ENCODE results near the gene RXRA.

The RXRA gene

GRCh38 chr9:134339183-134339806 lies 13.0 kb downstream of the RXRA start:
- ChIA-PET CTCF (interaction anchor here (1.1 kb wide), 1 partner anchor 22 kb away, joined by 3 read pairs; no protein-coding TSS in a partner anchor), POLR2A (no interaction called here)
- peak overlapping the region in 3 of 7 experiments; percentile 26 to 41 (median 38) for H3K4me3 ChIP-seq (ENCODE audit: control insufficient read depth in 1 of 7, extremely low read depth in 1 of 7, insufficient read depth in 4 of 7, low read depth in 2 of 7, low read length in 6 of 7)
- H3K9me3 ChIP-seq (ENCODE audit: control extremely low read depth in 1 of 5, control insufficient read depth in 4 of 5, insufficient read depth in 2 of 5, low read depth in 1 of 5, low read length in 4 of 5) = no peaks in the 10 kb centered on the region
- peak in 2 of 3 donors; percentile 64 to 73 for DNase-seq
- H3K36me3 ChIP-seq (ENCODE audit: control insufficient read depth in 4 of 4, insufficient read depth in 4 of 4, low read length in 3 of 4) = no peaks in the 10 kb centered on the region
- peaks cover 0 to 69% (median 67%) of the 10 kb centered on the region in 4 experiments for H3K4me1 ChIP-seq (ENCODE audit: control extremely low read depth in 1 of 4, control insufficient read depth in 4 of 4, insufficient read depth in 4 of 4, low read length in 3 of 4)
- H3K27me3 ChIP-seq (replicated peaks in 2 of 5; ENCODE audit: control insufficient read depth in 4 of 5, insufficient read depth in 5 of 5, low read length in 4 of 5) = no peaks in the 10 kb centered on the region
- 56% methylated on average over 3 of the region's 17 CpGs for WGBS (ENCODE audit: insufficient coverage)
- peak overlapping the region in 1 of 2 experiments; percentile 12 for H3K27ac ChIP-seq (ENCODE audit: insufficient read depth in 1 of 2, low read depth in 1 of 2, low read length in 2 of 2, poor library complexity in 1 of 2, severe bottlenecking in 2 of 2)

- Histone ChIP-seq H3K9me3 (ENCODE audit: control extremely low read depth in 1 of 5, control insufficient read depth in 4 of 5, insufficient read depth in 2 of 5, low read depth in 1 of 5, low read length in 4 of 5) (no peaks in the 10 kb centered on the region), H3K4me3 (ENCODE audit: control insufficient read depth in 1 of 7, extremely low read depth in 1 of 7, insufficient read depth in 4 of 7, low read depth in 2 of 7, low read length in 6 of 7) (peak overlapping the region in 2 of 7 experiments; percentile 6 to 11), H3K36me3 (ENCODE audit: control insufficient read depth in 4 of 4, insufficient read depth in 4 of 4, low read length in 3 of 4) (no peaks in the 10 kb centered on the region), H3K4me1 (ENCODE audit: control extremely low read depth in 1 of 4, control insufficient read depth in 4 of 4, insufficient read depth in 4 of 4, low read length in 3 of 4) (peaks cover 0 to 82% (median 79%) of the 10 kb centered on the region in 4 experiments), H3K27me3 (replicated peaks in 2 of 5; ENCODE audit: control insufficient read depth in 4 of 5, insufficient read depth in 5 of 5, low read length in 4 of 5) (no peaks in the 10 kb centered on the region), H3K27ac (ENCODE audit: insufficient read depth in 1 of 2, low read depth in 1 of 2, low read length in 2 of 2, poor library complexity in 1 of 2, severe bottlenecking in 2 of 2) (no peak overlapping the region)
- CTCF ChIA-PET = interaction anchor here (1.0 to 1.8 kb wide), 6 partner anchors 9 to 165 kb away, joined by 3 to 5 read pairs (median 3); no protein-coding TSS in a partner anchor
- WGBS (ENCODE audit: insufficient coverage) = 69% methylated on average over 26 of the region's 28 CpGs
- POLR2A ChIA-PET = interaction anchor here (0.7 to 1.2 kb wide), 2 partner anchors 8 to 13 kb away, joined by 3 read pairs; no protein-coding TSS in a partner anchor
- DNase-seq = peak in 2 of 3 donors; percentile 34 to 48
Measured at GRCh38 chr9:134340475-134341160, 14.4 kb downstream of the RXRA start.

- ChIA-PET POLR2A (interaction anchor here (0.7 kb wide), 1 partner anchor 12 kb away, joined by 3 read pairs; no protein-coding TSS in a partner anchor), CTCF (interaction anchor here (1.1 to 1.8 kb wide), 4 partner anchors 10 to 166 kb away, joined by 3 to 5 read pairs (median 4); no protein-coding TSS in a partner anchor)
- Histone ChIP-seq H3K9me3 (ENCODE audit: control extremely low read depth in 1 of 5, control insufficient read depth in 4 of 5, insufficient read depth in 2 of 5, low read depth in 1 of 5, low read length in 4 of 5) (no peaks in the 10 kb centered on the region), H3K36me3 (ENCODE audit: control insufficient read depth in 4 of 4, insufficient read depth in 4 of 4, low read length in 3 of 4) (no peaks in the 10 kb centered on the region), H3K4me1 (ENCODE audit: control extremely low read depth in 1 of 4, control insufficient read depth in 4 of 4, insufficient read depth in 4 of 4, low read length in 3 of 4) (peaks cover 0 to 89% (median 82%) of the 10 kb centered on the region in 4 experiments), H3K27me3 (replicated peaks in 2 of 5; ENCODE audit: control insufficient read depth in 4 of 5, insufficient read depth in 5 of 5, low read length in 4 of 5) (no peaks in the 10 kb centered on the region), H3K4me3 (ENCODE audit: control insufficient read depth in 1 of 7, extremely low read depth in 1 of 7, insufficient read depth in 4 of 7, low read depth in 2 of 7, low read length in 6 of 7) (peak overlapping the region in 4 of 7 experiments; percentile 8 to 32 (median 14)), H3K27ac (ENCODE audit: insufficient read depth in 1 of 2, low read depth in 1 of 2, low read length in 2 of 2, poor library complexity in 1 of 2, severe bottlenecking in 2 of 2) (no peak overlapping the region)
- DNase-seq = no peak
- WGBS (ENCODE audit: insufficient coverage) = 14% methylated on average over 6 of the region's 9 CpGs
Measured at GRCh38 chr9:134341306-134341705, 15.1 kb downstream of the RXRA start.

- H3K36me3 ChIP-seq (ENCODE audit: control insufficient read depth in 4 of 4, insufficient read depth in 4 of 4, low read length in 3 of 4) = no peaks in the 10 kb centered on the region
- peaks cover 0 to 94% (median 85%) of the 10 kb centered on the region in 4 experiments for H3K4me1 ChIP-seq (ENCODE audit: control extremely low read depth in 1 of 4, control insufficient read depth in 4 of 4, insufficient read depth in 4 of 4, low read length in 3 of 4)
- no peak for DNase-seq
- no peak overlapping the region for H3K27ac ChIP-seq (ENCODE audit: insufficient read depth in 1 of 2, low read depth in 1 of 2, low read length in 2 of 2, poor library complexity in 1 of 2, severe bottlenecking in 2 of 2)
- POLR2A ChIA-PET = no interaction called here
- CTCF ChIA-PET = interaction anchor here (1.8 kb wide), 1 partner anchor 101 kb away, joined by 5 read pairs; no protein-coding TSS in a partner anchor
- peak overlapping the region in 1 of 7 experiments; percentile 32 for H3K4me3 ChIP-seq (ENCODE audit: control insufficient read depth in 1 of 7, extremely low read depth in 1 of 7, insufficient read depth in 4 of 7, low read depth in 2 of 7, low read length in 6 of 7)
- WGBS (ENCODE audit: insufficient coverage) = 98% methylated on average over 14 of the region's 19 CpGs
- no peaks in the 10 kb centered on the region for H3K9me3 ChIP-seq (ENCODE audit: control extremely low read depth in 1 of 5, control insufficient read depth in 4 of 5, insufficient read depth in 2 of 5, low read depth in 1 of 5, low read length in 4 of 5)
- no peaks in the 10 kb centered on the region for H3K27me3 ChIP-seq (replicated peaks in 2 of 5; ENCODE audit: control insufficient read depth in 4 of 5, insufficient read depth in 5 of 5, low read length in 4 of 5)
Measured at GRCh38 chr9:134341929-134342745, 15.9 kb downstream of the RXRA start.

GRCh38 chr9:134342746-134343115 lies 16.5 kb downstream of the RXRA start:
- Histone ChIP-seq H3K4me3 (ENCODE audit: control insufficient read depth in 1 of 7, extremely low read depth in 1 of 7, insufficient read depth in 4 of 7, low read depth in 2 of 7, low read length in 6 of 7) (no peak overlapping the region), H3K27ac (ENCODE audit: insufficient read depth in 1 of 2, low read depth in 1 of 2, low read length in 2 of 2, poor library complexity in 1 of 2, severe bottlenecking in 2 of 2) (no peak overlapping the region), H3K4me1 (ENCODE audit: control extremely low read depth in 1 of 4, control insufficient read depth in 4 of 4, insufficient read depth in 4 of 4, low read length in 3 of 4) (peaks cover 0 to 91% (median 83%) of the 10 kb centered on the region in 4 experiments), H3K9me3 (ENCODE audit: control extremely low read depth in 1 of 5, control insufficient read depth in 4 of 5, insufficient read depth in 2 of 5, low read depth in 1 of 5, low read length in 4 of 5) (no peaks in the 10 kb centered on the region), H3K27me3 (replicated peaks in 2 of 5; ENCODE audit: control insufficient read depth in 4 of 5, insufficient read depth in 5 of 5, low read length in 4 of 5) (no peaks in the 10 kb centered on the region), H3K36me3 (ENCODE audit: control insufficient read depth in 4 of 4, insufficient read depth in 4 of 4, low read length in 3 of 4) (no peaks in the 10 kb centered on the region)
- 57% methylated on average over 1 of the region's 7 CpGs for WGBS (ENCODE audit: insufficient coverage)
- POLR2A ChIA-PET = no interaction called here
- no peak for DNase-seq
- CTCF ChIA-PET = no interaction called here

DNA sequence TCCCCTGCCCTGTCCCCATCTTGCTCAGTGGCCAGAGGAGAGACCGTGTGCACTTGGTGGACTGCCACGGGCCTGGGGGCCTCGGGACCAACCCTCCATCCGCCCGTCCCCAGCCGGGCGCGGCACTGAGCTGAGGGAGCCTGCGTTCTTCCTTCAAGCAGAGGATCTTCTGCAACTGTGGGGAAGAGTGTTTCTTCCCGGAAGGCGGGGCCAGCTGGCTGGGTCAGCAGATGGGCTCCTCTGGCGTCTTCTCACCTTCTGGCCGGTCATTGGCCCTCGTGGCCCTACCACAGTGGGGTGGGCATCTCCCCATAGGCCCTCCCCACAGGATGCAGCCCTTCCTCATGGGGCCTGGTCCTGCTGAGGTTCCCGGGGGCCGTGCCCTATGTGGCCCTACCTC lies 17.4 kb downstream of the RXRA start:
- no peak for DNase-seq
- Histone ChIP-seq H3K4me1 (ENCODE audit: control extremely low read depth in 1 of 4, control insufficient read depth in 4 of 4, insufficient read depth in 4 of 4, low read length in 3 of 4) (peaks cover 0 to 85% (median 74%) of the 10 kb centered on the region in 4 experiments), H3K27ac (ENCODE audit: insufficient read depth in 1 of 2, low read depth in 1 of 2, low read length in 2 of 2, poor library complexity in 1 of 2, severe bottlenecking in 2 of 2) (no peak overlapping the region), H3K9me3 (ENCODE audit: control extremely low read depth in 1 of 5, control insufficient read depth in 4 of 5, insufficient read depth in 2 of 5, low read depth in 1 of 5, low read length in 4 of 5) (no peaks in the 10 kb centered on the region), H3K27me3 (replicated peaks in 2 of 5; ENCODE audit: control insufficient read depth in 4 of 5, insufficient read depth in 5 of 5, low read length in 4 of 5) (no peaks in the 10 kb centered on the region), H3K36me3 (ENCODE audit: control insufficient read depth in 4 of 4, insufficient read depth in 4 of 4, low read length in 3 of 4) (peaks cover 0 to 3% (median under 1%) of the 10 kb centered on the region in 4 experiments), H3K4me3 (ENCODE audit: control insufficient read depth in 1 of 7, extremely low read depth in 1 of 7, insufficient read depth in 4 of 7, low read depth in 2 of 7, low read length in 6 of 7) (peak overlapping the region in 4 of 7 experiments; percentile 16 to 42 (median 22))
- 65% methylated on average over 16 of the region's 16 CpGs for WGBS (ENCODE audit: insufficient coverage)
- ChIA-PET CTCF (interaction anchor here (0.5 to 3.0 kb wide), 10 partner anchors 11 to 180 kb away, joined by 3 to 13 read pairs (median 4); no protein-coding TSS in a partner anchor), POLR2A (no interaction called here)

All from common myeloid progenitor, CD34-positive (primary cell).